ENCODE measurements around the gene ISYNA1.

DNA sequence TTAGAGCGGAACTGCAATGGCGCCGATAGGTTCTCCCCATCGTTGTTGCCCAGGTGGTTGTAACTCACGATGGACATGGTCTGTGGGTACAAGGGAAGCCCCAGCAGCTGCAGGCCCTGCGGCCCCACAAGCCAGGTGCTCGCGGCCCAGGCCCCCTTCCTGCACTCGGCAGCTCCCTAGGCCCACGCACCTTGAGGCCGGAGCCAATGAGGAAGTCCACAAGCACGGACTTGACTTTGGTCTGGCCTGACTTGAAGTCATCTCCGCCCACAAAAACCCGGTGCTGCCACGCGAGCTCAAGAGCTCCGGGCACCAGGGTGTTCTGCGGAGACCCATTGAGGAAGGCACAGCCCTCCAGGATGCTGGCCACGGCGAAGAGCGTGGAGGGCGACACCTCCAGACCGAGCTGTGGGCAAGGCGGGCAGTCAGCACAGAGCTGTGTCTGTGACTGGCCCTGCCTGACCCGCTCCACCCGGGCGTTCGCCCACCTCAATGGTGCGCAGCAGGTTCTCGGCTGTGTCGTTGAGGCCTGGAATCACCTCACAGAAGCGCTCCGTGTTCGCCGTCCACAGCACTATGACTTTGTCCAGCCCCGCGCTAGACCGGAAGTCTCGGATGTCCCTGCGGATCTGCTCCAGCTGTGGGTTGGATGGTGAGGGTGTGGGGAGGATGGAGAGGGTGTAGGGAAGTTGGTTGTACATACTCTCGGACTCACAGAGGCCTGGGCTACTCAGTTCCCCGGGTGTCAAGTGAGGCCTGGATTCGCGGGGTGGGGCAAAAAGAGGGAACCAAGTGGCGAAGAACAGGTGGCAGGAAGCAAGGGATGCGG is 1.9 kb downstream of the ISYNA1 start:
- TF ChIP-seq, protein P1, sequence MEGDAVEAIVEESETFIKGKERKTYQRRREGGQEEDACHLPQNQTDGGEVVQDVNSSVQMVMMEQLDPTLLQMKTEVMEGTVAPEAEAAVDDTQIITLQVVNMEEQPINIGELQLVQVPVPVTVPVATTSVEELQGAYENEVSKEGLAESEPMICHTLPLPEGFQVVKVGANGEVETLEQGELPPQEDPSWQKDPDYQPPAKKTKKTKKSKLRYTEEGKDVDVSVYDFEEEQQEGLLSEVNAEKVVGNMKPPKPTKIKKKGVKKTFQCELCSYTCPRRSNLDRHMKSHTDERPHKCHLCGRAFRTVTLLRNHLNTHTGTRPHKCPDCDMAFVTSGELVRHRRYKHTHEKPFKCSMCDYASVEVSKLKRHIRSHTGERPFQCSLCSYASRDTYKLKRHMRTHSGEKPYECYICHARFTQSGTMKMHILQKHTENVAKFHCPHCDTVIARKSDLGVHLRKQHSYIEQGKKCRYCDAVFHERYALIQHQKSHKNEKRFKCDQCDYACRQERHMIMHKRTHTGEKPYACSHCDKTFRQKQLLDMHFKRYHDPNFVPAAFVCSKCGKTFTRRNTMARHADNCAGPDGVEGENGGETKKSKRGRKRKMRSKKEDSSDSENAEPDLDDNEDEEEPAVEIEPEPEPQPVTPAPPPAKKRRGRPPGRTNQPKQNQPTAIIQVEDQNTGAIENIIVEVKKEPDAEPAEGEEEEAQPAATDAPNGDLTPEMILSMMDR (IDR thresholded peaks at IDR 0.05): no peak
- TF ChIP-seq, protein P2, sequence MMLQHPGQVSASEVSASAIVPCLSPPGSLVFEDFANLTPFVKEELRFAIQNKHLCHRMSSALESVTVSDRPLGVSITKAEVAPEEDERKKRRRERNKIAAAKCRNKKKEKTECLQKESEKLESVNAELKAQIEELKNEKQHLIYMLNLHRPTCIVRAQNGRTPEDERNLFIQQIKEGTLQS (CRISPR knock-in tag; conservative IDR thresholded peaks at IDR 0.05): no peak
- TF ChIP-seq, protein P3, sequence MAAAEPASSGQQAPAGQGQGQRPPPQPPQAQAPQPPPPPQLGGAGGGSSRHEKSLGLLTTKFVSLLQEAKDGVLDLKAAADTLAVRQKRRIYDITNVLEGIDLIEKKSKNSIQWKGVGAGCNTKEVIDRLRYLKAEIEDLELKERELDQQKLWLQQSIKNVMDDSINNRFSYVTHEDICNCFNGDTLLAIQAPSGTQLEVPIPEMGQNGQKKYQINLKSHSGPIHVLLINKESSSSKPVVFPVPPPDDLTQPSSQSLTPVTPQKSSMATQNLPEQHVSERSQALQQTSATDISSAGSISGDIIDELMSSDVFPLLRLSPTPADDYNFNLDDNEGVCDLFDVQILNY (CRISPR knock-in tag; IDR thresholded peaks at IDR 0.05): no peak
- TF ChIP-seq NFYB (CRISPR knock-in tag; conservative IDR thresholded peaks at IDR 0.05; ENCODE audit: low read depth) (no peak), NR2C2 (CRISPR knock-in tag; IDR thresholded peaks at IDR 0.05) (no peak), SMAD4 (CRISPR knock-in tag; IDR thresholded peaks at IDR 0.05) (no peak), CREB1 (CRISPR knock-in tag; IDR thresholded peaks at IDR 0.05) (no peak), FOXJ3 (CRISPR knock-in tag; IDR thresholded peaks at IDR 0.05; ENCODE audit: borderline replicate concordance) (no peak), ZNF121 (CRISPR knock-in tag; IDR thresholded peaks at IDR 0.05) (no peak), CREM (CRISPR knock-in tag; IDR thresholded peaks at IDR 0.05) (no peak), FOXP1 (CRISPR knock-in tag; IDR thresholded peaks at IDR 0.05; ENCODE audit: borderline replicate concordance) (no peak)
- TF ChIP-seq, protein P4, sequence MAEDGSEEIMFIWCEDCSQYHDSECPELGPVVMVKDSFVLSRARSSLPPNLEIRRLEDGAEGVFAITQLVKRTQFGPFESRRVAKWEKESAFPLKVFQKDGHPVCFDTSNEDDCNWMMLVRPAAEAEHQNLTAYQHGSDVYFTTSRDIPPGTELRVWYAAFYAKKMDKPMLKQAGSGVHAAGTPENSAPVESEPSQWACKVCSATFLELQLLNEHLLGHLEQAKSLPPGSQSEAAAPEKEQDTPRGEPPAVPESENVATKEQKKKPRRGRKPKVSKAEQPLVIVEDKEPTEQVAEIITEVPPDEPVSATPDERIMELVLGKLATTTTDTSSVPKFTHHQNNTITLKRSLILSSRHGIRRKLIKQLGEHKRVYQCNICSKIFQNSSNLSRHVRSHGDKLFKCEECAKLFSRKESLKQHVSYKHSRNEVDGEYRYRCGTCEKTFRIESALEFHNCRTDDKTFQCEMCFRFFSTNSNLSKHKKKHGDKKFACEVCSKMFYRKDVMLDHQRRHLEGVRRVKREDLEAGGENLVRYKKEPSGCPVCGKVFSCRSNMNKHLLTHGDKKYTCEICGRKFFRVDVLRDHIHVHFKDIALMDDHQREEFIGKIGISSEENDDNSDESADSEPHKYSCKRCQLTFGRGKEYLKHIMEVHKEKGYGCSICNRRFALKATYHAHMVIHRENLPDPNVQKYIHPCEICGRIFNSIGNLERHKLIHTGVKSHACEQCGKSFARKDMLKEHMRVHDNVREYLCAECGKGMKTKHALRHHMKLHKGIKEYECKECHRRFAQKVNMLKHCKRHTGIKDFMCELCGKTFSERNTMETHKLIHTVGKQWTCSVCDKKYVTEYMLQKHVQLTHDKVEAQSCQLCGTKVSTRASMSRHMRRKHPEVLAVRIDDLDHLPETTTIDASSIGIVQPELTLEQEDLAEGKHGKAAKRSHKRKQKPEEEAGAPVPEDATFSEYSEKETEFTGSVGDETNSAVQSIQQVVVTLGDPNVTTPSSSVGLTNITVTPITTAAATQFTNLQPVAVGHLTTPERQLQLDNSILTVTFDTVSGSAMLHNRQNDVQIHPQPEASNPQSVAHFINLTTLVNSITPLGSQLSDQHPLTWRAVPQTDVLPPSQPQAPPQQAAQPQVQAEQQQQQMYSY (CRISPR knock-in tag; IDR thresholded peaks at IDR 0.05): no peak
- TF ChIP-seq, protein P5, sequence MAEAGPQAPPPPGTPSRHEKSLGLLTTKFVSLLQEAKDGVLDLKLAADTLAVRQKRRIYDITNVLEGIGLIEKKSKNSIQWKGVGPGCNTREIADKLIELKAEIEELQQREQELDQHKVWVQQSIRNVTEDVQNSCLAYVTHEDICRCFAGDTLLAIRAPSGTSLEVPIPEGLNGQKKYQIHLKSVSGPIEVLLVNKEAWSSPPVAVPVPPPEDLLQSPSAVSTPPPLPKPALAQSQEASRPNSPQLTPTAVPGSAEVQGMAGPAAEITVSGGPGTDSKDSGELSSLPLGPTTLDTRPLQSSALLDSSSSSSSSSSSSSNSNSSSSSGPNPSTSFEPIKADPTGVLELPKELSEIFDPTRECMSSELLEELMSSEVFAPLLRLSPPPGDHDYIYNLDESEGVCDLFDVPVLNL (CRISPR knock-in tag; IDR thresholded peaks at IDR 0.05; ENCODE audit: borderline replicate concordance, low read depth): no peak

Measured in WTC11 (cell line).